Uterus (tissue), 4 donors: ENCODE results near the gene FICD. TPM values are rescaled to one million over a fixed set of nuclear protein-coding genes. Genes with fewer than 3 reads are reported as not detected.

Source experiments
- DNase-seq, 2 donors: peaks; one replicate each; pipeline ENCODE4 v3.0.0-alpha.2; 2019 to 2020
- H3K27ac ChIP-seq, 2 donors: fragments of 200-600 bp; sonication (generic); 1 replicate in 1 of 2; 2 replicates in 1 of 2; pipeline ENCODE4 v1.5.1; 2016 to 2018
- H3K27me3 ChIP-seq, 2 donors: fragments of 200-600 bp; sonication (generic); one replicate each; pipeline ENCODE4 v1.5.1; 2018 to 2019; ENCODE audit warnings: control low read depth in 1 of 2
- H3K36me3 ChIP-seq, 2 donors: fragments of 200-600 bp; sonication (generic); one replicate each; pipeline ENCODE4 v1.5.1; 2019; ENCODE audit warnings: control low read depth in 1 of 2
- H3K4me1 ChIP-seq, 2 donors: fragments of 200-600 bp; sonication (generic); one replicate each; pipeline ENCODE4 v1.5.1; 2018 to 2019; ENCODE audit warnings: control low read depth in 1 of 2
- H3K4me3 ChIP-seq, 2 donors: fragments of 200-600 bp; sonication (generic); 1 replicate in 1 of 2; 2 replicates in 1 of 2; pipeline ENCODE4 v1.5.1; 2018 to 2019; ENCODE audit warnings: mild to moderate bottlenecking in 1 of 2
- H3K9me3 ChIP-seq, 2 donors: fragments of 200-600 bp; sonication (generic); one replicate each; pipeline ENCODE4 v1.5.1; 2019; ENCODE audit warnings: control low read depth in 1 of 2
- POLR2A ChIP-seq, 2 donors: fragments of 450-650 bp; IDR thresholded peaks; one replicate each; pipeline ENCODE4 v1.6.1; 2016; ENCODE audit warnings: antibody characterized with exemption in 2 of 2, mild to moderate bottlenecking in 1 of 2, moderate library complexity in 1 of 2
- intact Hi-C: fragments of 100-400 bp; cut with DNase I; formaldehyde crosslinking; loops from one replicate; pipeline ENCODE4 v1.15.1; 2023; ENCODE audit warnings: low total_unique reads
- total RNA-seq, 4 donors: library from RNA; depleted of rRNA in 3 of 4; stranded (reverse); fragments of >200 nt in 3 of 4; gene quantifications; one replicate each; pipeline versions ENCODE4 v1.1.0 to v1.2.4, GENCODE V29; 2014 to 2023
- TF ChIP-seq, protein P1 (sequence below), 4 experiments: fragments of 200-600 bp in 2 of 4; fragments of 450-650 bp in 2 of 4; sonication (generic) in 2 of 4; IDR thresholded peaks; one replicate each; pipeline ENCODE4 v1.5.1; 2016 to 2019; ENCODE audit warnings: antibody characterized with exemption in 4 of 4, mild to moderate bottlenecking in 2 of 4, moderate library complexity in 1 of 4
- donor health status: DM: yes; HTN: yes; CAD: no.

Gene FICD
- total RNA-seq, 4 donors from 2014 or later = 3.5 to 11.5 (median 4.3) TPM

DNA sequence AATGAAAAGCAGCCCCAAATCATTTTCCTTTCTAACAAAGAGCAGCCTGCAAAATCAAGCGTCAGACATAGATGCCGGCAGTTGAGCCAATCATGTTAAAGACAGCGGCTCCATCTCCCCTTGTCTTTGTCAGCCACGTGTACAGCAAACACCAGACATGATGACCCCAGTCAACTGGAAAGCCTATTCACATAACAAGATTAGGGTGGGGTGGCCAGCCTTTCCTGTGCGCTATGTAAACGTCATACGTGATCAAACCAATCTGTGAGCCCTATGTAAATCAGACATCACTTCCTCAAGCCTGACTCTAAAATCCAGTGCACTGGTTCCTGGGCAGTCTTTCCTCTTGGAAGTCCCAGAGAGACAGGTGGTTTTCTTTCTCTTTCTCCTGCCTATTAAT lies 9.9 kb upstream of the FICD start:
- Histone ChIP-seq H3K27me3 (no peaks in the 10 kb centered on the region), H3K27ac (no peak overlapping the region), H3K36me3 (no peaks in the 10 kb centered on the region), H3K9me3 (no peaks in the 10 kb centered on the region), H3K4me3 (no peak overlapping the region), H3K4me1 (no peaks in the 10 kb centered on the region)
- intact Hi-C loops = no loop called here
- TF ChIP-seq, protein P1, sequence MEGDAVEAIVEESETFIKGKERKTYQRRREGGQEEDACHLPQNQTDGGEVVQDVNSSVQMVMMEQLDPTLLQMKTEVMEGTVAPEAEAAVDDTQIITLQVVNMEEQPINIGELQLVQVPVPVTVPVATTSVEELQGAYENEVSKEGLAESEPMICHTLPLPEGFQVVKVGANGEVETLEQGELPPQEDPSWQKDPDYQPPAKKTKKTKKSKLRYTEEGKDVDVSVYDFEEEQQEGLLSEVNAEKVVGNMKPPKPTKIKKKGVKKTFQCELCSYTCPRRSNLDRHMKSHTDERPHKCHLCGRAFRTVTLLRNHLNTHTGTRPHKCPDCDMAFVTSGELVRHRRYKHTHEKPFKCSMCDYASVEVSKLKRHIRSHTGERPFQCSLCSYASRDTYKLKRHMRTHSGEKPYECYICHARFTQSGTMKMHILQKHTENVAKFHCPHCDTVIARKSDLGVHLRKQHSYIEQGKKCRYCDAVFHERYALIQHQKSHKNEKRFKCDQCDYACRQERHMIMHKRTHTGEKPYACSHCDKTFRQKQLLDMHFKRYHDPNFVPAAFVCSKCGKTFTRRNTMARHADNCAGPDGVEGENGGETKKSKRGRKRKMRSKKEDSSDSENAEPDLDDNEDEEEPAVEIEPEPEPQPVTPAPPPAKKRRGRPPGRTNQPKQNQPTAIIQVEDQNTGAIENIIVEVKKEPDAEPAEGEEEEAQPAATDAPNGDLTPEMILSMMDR (IDR thresholded peaks at IDR 0.05) = no peak
- no peak for TF ChIP-seq POLR2A (IDR thresholded peaks at IDR 0.05)
- no peak for DNase-seq

DNA sequence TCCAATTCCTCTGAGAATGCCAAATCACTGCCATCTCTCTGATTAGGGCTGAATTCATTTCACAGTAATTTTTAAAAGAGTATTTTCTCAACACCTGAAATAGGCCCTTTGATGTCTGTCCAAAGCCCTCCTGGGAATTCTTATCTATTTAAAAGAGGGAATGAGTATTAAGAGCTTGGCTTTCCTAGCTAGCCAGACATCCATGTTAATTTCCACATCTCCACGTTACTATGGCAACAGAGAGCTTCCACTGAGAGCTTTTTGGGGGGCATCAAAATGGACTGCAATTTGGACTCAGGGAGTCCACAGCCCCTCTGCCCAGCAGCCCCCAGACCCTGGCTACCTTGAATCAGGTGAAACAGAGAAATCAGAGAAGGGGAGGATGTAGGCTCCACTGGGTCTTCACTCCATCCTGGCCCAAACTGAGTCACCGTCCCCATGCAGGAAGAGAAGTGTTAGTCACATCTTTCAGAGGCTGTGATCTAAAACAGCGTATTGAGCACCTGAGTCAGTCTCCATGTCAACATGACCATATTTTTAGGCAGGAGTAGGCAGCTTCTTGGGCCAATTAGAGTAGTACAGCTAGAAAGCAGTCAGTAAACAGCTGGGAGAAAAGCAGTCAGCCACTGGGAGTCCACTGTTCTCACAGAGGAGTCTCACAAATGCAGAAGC lies 7.0 kb upstream of the FICD start:
- intact Hi-C loops = no loop called here
- Histone ChIP-seq H3K4me1 (peaks cover 0 to 3% of the 10 kb centered on the region in 2 donors), H3K4me3 (no peak overlapping the region), H3K27me3 (no peaks in the 10 kb centered on the region), H3K36me3 (no peaks in the 10 kb centered on the region), H3K27ac (no peak overlapping the region), H3K9me3 (no peaks in the 10 kb centered on the region)
- DNase-seq = no peak
- TF ChIP-seq, protein P1 (IDR thresholded peaks at IDR 0.05) = no peak
- no peak for TF ChIP-seq POLR2A (IDR thresholded peaks at IDR 0.05)

DNA sequence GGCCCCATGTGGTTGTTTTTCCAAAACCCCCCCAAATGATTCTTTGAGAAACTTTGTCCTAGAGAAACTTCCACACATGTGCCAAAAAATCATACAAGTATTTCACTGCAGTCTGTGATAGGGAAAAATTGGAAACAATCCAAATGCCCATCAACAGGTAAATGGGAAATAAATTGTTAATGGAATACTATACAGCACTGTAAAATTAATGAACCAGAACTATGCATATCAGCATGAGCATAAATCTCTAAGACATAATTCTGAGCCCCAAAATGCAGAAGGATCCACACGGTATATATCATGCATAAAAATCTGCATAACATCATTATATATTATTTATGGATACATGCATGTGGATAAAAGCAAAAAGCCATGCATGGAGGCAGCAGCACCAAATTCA lies 5.3 kb upstream of the FICD start:
- DNase-seq = no peak
- TF ChIP-seq, protein P1 (IDR thresholded peaks at IDR 0.05) = no peak
- TF ChIP-seq POLR2A (IDR thresholded peaks at IDR 0.05) = no peak
- Histone ChIP-seq H3K9me3 (no peaks in the 10 kb centered on the region), H3K27ac (no peak overlapping the region), H3K27me3 (no peaks in the 10 kb centered on the region), H3K4me1 (peaks cover 0 to 3% of the 10 kb centered on the region in 2 donors), H3K36me3 (no peaks in the 10 kb centered on the region), H3K4me3 (no peak overlapping the region)
- intact Hi-C loops = no loop called here

DNA sequence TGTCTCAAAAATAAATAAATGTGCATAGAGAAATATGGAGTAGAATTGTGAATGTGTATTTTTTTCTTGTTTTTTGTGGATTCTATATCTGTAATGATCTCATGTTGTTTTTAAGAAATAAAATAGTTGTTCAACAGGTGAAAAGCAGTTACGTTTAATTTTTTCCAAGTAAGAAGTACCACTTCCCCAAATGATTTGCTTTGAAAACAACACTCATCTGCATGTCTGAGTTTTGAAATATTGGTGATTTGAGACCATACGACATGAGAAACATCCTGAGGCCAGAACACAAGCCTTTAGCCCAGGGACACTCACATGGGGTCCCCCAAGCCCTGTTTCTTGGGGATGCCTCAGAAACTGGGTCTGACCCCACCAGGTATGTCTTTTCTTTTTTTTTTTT lies 4.2 kb upstream of the FICD start:
- no peak for TF ChIP-seq POLR2A (IDR thresholded peaks at IDR 0.05)
- TF ChIP-seq, protein P1 (IDR thresholded peaks at IDR 0.05) = no peak
- Histone ChIP-seq H3K27ac (no peak overlapping the region), H3K9me3 (no peaks in the 10 kb centered on the region), H3K36me3 (no peaks in the 10 kb centered on the region), H3K4me3 (no peak overlapping the region), H3K27me3 (no peaks in the 10 kb centered on the region), H3K4me1 (peaks cover 0 to 5% of the 10 kb centered on the region in 2 donors)
- intact Hi-C loops = no loop called here
- DNase-seq = no peak

DNA sequence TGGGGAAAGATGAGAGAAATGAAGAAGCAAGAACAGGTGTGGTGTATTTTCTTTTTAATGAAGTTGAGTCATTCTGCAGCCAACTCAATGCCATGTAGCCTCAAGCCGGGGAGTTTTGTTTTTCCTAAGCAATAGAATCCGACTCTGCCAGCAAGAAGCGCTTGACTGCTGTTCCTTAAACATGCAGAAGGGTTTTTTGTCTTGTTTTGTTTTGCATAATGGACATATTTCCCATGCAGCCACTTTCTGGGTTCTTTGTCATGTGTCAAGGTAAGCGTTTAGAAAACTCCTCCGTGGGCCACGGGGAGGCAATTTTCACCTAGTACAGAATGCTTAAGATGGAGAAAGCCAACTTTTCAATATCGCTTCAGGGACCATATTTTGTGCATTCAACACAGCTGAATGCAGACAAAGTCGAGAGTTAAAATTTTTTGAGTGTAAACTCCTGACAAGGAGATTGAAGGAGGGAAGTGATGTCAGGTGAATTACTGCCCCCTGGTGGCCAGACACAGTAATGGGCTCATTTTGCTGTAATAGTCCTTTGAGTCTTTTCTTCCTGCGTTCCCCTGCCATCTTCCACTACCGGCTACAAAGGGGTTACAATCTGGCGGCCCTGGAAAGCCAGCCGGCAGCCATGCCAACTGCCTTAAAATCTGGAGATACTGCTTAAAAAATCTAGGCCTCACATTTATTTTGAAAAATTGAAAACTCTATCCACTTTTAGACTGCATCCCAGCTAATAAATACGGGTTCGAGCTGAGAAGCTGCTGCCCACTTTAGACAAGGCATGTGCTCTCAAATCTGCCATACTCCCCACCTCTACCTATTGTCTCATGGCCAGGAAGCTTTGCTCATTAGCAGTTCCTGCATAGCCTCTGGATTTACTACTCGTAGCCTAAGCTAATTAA lies 3.2 kb upstream of the FICD start:
- intact Hi-C loops = no loop called here
- no peak overlapping the region for H3K27ac ChIP-seq
- H3K27me3 ChIP-seq = no peaks in the 10 kb centered on the region
- H3K9me3 ChIP-seq = no peaks in the 10 kb centered on the region
- no peak overlapping the region for H3K4me3 ChIP-seq
- no peaks in the 10 kb centered on the region for H3K36me3 ChIP-seq
- TF ChIP-seq, protein P1 (IDR thresholded peaks at IDR 0.05) = peak; percentile 76 to 87 (median 84)
- no peak for TF ChIP-seq POLR2A (IDR thresholded peaks at IDR 0.05)
- peak; percentile 72 to 78 for DNase-seq
- peaks cover 0 to 11% of the 10 kb centered on the region in 2 donors for H3K4me1 ChIP-seq
